ENCODE data around the gene PRKCA. TPM values are rescaled to one million over a fixed set of nuclear protein-coding genes. Genes with fewer than 3 reads are reported as not detected.

The PRKCA gene
- total RNA-seq, 4 donors from 2014 or later = 24.5 to 61.9 (median 40.8) TPM

DNA sequence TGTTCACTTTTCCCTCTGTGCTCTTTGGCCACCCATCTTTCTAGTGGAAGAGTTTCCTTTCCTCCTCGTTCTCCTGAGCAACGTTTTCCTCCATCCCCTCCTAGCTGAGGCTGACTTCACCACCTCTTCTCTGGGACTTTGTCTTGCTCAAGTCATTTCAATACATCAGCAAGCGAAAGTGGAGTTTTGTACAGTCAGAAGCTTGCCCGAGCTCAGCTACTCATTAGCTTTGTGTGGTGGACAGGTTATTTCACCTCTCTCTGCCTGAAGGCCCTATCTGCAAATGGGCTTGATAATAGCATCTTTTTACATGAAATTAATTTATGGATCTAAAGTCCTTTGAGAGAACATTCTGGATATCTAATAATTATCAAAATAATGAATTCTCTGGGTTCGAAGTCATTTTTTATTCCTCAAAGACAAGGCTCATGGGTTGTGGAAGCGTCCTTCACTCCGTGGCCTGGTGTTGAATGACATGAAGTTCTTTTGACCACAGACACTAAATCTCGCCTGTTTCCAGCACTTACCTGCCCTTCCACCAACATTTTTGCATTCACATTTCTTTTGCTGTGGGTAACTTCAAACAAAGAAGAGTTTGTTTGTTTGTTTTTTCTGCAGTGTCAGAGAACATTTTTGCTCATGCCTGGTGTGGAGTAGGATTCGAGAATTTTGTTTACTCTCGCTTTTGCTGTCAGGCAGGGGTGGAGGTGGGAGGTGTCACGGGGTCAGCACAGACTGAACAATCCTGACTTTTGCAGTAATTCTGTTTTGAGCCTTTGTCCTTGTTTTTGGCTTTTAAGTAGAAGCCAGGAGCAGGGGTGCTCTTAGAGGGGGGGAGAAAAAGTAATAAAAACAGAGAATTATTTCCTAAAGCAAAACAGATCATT, 377.5 kb downstream of the PRKCA start:
- intact Hi-C loops (cut with DNase I) = no loop called here
- DNase-seq (ENCODE audit: extremely low spot score) = no peak

DNA sequence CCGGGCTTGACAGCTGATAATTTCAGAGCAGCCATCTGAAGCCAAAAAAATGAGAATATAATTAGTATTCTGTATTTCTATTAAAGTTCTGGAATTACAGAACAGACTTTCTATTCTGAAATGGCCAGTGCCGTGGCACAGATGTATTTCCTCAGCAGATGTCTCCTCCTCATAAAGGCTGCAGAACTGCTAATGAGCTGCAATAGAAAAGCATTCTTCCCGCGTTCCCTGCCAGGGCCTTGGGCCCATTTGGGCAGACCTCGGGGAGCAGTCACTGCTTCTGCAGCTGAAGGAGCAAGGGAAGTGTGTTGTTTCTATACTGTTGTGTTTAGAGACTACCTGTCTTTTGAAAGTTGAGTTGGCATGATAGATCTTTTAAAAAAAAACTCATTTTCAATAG, 379.9 kb downstream of the PRKCA start:
- WGBS = 55% methylated on average over 5 of the region's 5 CpGs
- no peak overlapping the region for H3K4me3 ChIP-seq
- H3K4me1 ChIP-seq = peaks cover 0 to 19% (median 15%) of the 10 kb centered on the region in 4 donors
- peaks cover 0 to 3% (median 0%) of the 10 kb centered on the region in 4 donors for H3K9me3 ChIP-seq
- H3K36me3 ChIP-seq = no peaks in the 10 kb centered on the region
- no peak overlapping the region for H3K27ac ChIP-seq (replicated peaks in 1 of 4)
- no peak for DNase-seq (ENCODE audit: extremely low spot score)
- no peak for TF ChIP-seq POLR2AphosphoS5 (IDR thresholded peaks at IDR 0.05)
- TF ChIP-seq, protein P1, sequence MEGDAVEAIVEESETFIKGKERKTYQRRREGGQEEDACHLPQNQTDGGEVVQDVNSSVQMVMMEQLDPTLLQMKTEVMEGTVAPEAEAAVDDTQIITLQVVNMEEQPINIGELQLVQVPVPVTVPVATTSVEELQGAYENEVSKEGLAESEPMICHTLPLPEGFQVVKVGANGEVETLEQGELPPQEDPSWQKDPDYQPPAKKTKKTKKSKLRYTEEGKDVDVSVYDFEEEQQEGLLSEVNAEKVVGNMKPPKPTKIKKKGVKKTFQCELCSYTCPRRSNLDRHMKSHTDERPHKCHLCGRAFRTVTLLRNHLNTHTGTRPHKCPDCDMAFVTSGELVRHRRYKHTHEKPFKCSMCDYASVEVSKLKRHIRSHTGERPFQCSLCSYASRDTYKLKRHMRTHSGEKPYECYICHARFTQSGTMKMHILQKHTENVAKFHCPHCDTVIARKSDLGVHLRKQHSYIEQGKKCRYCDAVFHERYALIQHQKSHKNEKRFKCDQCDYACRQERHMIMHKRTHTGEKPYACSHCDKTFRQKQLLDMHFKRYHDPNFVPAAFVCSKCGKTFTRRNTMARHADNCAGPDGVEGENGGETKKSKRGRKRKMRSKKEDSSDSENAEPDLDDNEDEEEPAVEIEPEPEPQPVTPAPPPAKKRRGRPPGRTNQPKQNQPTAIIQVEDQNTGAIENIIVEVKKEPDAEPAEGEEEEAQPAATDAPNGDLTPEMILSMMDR (IDR thresholded peaks at IDR 0.05) = no peak
- no peak for TF ChIP-seq POLR2A (IDR thresholded peaks at IDR 0.05; ENCODE audit: low read depth)
- TF ChIP-seq EP300 (IDR thresholded peaks at IDR 0.05) = no peak
- no peaks in the 10 kb centered on the region for H3K27me3 ChIP-seq
- intact Hi-C loops (cut with DNase I) = no loop called here

More for the DNA sequence above, 377.5 kb downstream of the PRKCA start:
- no peak overlapping the region for H3K4me3 ChIP-seq
- TF ChIP-seq POLR2AphosphoS5 (IDR thresholded peaks at IDR 0.05) = no peak
- TF ChIP-seq, protein P1 (IDR thresholded peaks at IDR 0.05) = no peak
- TF ChIP-seq EP300 (IDR thresholded peaks at IDR 0.05) = no peak
- no peak for TF ChIP-seq POLR2A (IDR thresholded peaks at IDR 0.05; ENCODE audit: low read depth)
- H3K27me3 ChIP-seq = no peaks in the 10 kb centered on the region
- H3K4me1 ChIP-seq = peaks cover 0 to 19% (median 15%) of the 10 kb centered on the region in 4 donors
- 88% methylated on average over 11 of the region's 11 CpGs for WGBS
- H3K9me3 ChIP-seq = peaks cover 0 to 3% (median 0%) of the 10 kb centered on the region in 4 donors
- H3K36me3 ChIP-seq = no peaks in the 10 kb centered on the region
- H3K27ac ChIP-seq (replicated peaks in 1 of 4) = no peak overlapping the region

DNA sequence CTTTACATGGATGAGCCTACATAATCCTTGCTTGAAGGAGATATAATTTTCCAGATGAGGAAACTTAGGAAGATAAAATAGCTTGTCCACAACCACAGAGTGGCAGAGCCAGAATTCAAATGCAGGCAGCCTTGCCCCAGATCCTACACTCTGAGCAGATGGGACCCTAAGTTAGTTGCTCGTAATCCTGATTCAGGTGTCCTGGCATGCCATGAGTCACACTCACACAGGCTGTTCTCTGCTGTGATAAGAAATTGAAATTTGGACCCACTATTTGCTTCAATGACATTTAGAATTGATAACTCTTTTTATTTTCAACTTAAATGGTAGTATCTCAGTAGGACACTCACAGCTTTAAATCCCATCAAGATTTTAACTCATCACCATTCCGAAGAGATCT, 381.8 kb downstream of the PRKCA start:
- Histone ChIP-seq H3K4me3 (no peak overlapping the region), H3K27me3 (no peaks in the 10 kb centered on the region), H3K27ac (replicated peaks in 1 of 4) (no peak overlapping the region), H3K4me1 (peaks cover 0 to 19% (median 15%) of the 10 kb centered on the region in 4 donors), H3K36me3 (peaks cover 0 to 19% (median 7%) of the 10 kb centered on the region in 4 donors), H3K9me3 (no peaks in the 10 kb centered on the region)
- 97% methylated on average over 2 of the region's 2 CpGs for WGBS
- intact Hi-C loops (cut with DNase I) = no loop called here
- TF ChIP-seq, protein P1 (IDR thresholded peaks at IDR 0.05) = no peak
- TF ChIP-seq POLR2A (IDR thresholded peaks at IDR 0.05; ENCODE audit: low read depth) (no peak), POLR2AphosphoS5 (IDR thresholded peaks at IDR 0.05) (no peak), EP300 (IDR thresholded peaks at IDR 0.05) (no peak)
- DNase-seq (ENCODE audit: extremely low spot score) = no peak

DNA sequence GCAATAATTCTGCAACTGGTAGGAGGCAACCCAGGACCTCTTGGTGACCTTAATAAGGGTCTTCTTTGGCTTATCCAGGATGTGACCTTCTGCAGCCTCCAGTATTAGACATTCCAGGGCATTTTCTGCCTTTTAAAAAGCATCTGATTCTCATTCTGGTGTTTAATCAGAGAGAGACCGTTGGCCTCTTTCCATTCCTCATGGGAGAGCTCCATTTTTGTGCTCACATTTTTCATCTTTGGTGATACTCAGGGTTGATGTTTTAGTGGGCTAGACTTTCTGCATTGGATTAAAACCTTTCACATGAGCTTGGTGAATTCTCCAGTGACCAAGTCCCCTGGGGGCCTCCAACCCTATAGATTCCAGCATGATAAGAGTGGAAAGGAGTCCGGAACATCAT, 382.3 kb downstream of the PRKCA start:
- intact Hi-C loops (cut with DNase I) = no loop called here
- 73% methylated on average over 2 of the region's 2 CpGs for WGBS
- peaks cover 0 to 24% (median 7%) of the 10 kb centered on the region in 4 donors for H3K36me3 ChIP-seq
- H3K27me3 ChIP-seq = no peaks in the 10 kb centered on the region
- DNase-seq (ENCODE audit: extremely low spot score) = no peak
- H3K9me3 ChIP-seq = no peaks in the 10 kb centered on the region
- TF ChIP-seq POLR2AphosphoS5 (IDR thresholded peaks at IDR 0.05) = no peak
- no peak overlapping the region for H3K27ac ChIP-seq (replicated peaks in 1 of 4)
- H3K4me1 ChIP-seq = peaks cover 0 to 19% (median 15%) of the 10 kb centered on the region in 4 donors
- no peak overlapping the region for H3K4me3 ChIP-seq

DNA sequence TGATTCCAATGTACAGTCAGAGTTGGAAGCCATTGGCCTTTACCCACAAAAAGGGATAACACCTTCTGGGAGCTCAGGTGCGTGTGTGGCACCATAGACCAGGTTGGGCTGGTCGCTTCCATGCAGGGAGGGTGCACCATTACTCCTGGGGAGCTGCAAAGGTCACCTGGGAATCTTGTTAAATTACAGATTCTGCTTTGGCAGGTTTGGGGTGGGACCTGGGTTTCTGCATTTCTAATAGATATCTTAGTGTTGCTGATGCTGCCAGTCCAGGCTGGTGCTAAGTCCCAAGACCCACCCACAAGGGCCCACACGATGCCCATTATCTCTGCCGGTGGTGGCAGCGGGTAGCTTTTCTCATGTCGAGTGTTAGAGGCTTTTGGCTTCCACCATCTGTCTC, 384.2 kb downstream of the PRKCA start:
- Histone ChIP-seq H3K27ac (replicated peaks in 1 of 4) (no peak overlapping the region), H3K27me3 (no peaks in the 10 kb centered on the region), H3K9me3 (no peaks in the 10 kb centered on the region), H3K4me3 (no peak overlapping the region), H3K4me1 (peaks cover 0 to 18% (median 14%) of the 10 kb centered on the region in 4 donors), H3K36me3 (peaks cover 0 to 36% (median 11%) of the 10 kb centered on the region in 4 donors)
- no peak for DNase-seq (ENCODE audit: extremely low spot score)
- TF ChIP-seq EP300 (IDR thresholded peaks at IDR 0.05) (no peak), POLR2AphosphoS5 (IDR thresholded peaks at IDR 0.05) (no peak), POLR2A (IDR thresholded peaks at IDR 0.05; ENCODE audit: low read depth) (no peak)
- TF ChIP-seq, protein P1 (IDR thresholded peaks at IDR 0.05) = no peak
- WGBS = 96% methylated on average over 6 of the region's 6 CpGs
- intact Hi-C loops (cut with DNase I) = no loop called here
